Activated T-helper 2 cell treated with anti-CD3 and anti-CD28 coated beads, Interferon-gamma antibody, Interleukin-2, Interleukin-4, amounts not matched to agents 10 μg/mL and 5 μg/mL and 100 μg/mL, durations not matched to agents 14 hours and 24 hours and 36 hours (primary cell): ENCODE results near the gene NUP62. TPM values are rescaled to one million over a fixed set of nuclear protein-coding genes. Genes with fewer than 3 reads are reported as not detected.

Experiments
- DNase-seq: peaks from one replicate; pipeline ENCODE4 v3.0.0; 2021; ENCODE audit warnings: low spot score
- H3K27ac Mint-ChIP-seq: one replicate; pipeline ENCODE4 v1.8.0; 2021; ENCODE audit warnings: mixed read lengths
- H3K27me3 Mint-ChIP-seq: one replicate; pipeline ENCODE4 v1.8.0; 2021; ENCODE audit warnings: low read depth, mixed read lengths
- H3K36me3 Mint-ChIP-seq: one replicate; pipeline ENCODE4 v1.8.0; 2021; ENCODE audit warnings: low read depth, mixed read lengths
- H3K4me1 Mint-ChIP-seq: one replicate; pipeline ENCODE4 v1.8.0; 2021; ENCODE audit warnings: low read depth, mixed read lengths
- H3K4me3 Mint-ChIP-seq: one replicate; pipeline ENCODE4 v1.8.0; 2021; ENCODE audit warnings: low read depth, mild to moderate bottlenecking, moderate library complexity, mixed read lengths
- H3K9me3 Mint-ChIP-seq: one replicate; pipeline ENCODE4 v1.8.0; 2021; ENCODE audit warnings: mixed read lengths
- intact Hi-C: fragments of 100-400 bp; cut with micrococcal nuclease; formaldehyde crosslinking; loops from one replicate; pipeline ENCODE4 v1.15.1; 2023
- total RNA-seq: library from RNA; stranded (reverse); gene quantifications from 2 replicates; pipeline ENCODE4 v1.2.3, GENCODE V29; 2022

Gene NUP62
- total RNA-seq, 1 donor from 2014 or later: 170 TPM

DNA sequence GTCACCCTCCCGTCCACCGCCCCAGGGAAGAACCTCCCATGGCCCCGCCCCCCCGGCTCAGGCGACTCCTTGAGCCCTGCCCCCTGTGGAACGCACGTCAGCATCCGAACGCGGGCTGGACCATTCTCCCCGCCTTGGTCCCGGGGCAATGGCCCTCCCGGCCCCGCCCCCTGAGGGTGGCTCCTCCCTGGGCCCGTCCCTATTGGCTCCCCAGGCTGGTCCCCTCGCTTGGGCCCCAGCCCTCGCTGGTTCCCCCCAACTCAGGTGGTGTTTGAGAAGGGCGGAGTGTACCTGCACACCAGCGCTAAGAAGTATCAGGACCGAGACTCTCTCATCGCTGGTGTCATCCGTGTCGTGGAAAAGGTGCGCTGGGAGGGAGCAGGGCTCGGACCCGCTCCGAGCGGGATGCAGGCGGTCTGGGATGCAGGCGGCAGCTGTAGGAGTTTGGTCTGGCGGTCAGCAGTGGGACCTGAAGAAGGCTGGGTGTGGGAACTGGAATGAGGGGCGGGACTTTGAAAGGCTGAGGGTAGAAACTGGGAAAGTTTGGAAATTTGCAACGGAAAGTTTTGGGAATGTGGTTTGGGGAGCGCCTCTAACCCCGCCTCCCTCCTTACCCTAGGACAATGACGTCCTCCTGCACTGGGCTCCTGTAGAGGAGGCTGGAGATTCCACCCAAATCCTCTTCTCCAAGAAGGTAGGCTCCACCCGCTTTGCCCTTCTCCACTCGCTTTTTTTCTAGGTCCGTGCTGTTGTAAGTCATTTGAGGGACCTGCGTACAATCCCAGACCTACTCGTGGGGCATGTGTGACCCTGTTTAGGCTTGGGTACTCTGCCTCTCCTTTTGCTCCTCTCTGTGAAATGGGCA, 51.2 kb downstream of the NUP62 start:
- H3K4me3 Mint-ChIP-seq: no peak overlapping the region
- H3K27ac Mint-ChIP-seq: no peak overlapping the region
- H3K36me3 Mint-ChIP-seq: peaks cover 43% of the 10 kb centered on the region
- H3K9me3 Mint-ChIP-seq: no peaks in the 10 kb centered on the region
- no peaks in the 10 kb centered on the region for H3K27me3 Mint-ChIP-seq
- DNase-seq: peak; percentile 97
- peaks cover 22% of the 10 kb centered on the region for H3K4me1 Mint-ChIP-seq
- intact Hi-C loops: loop anchor here (1.0 to 2.0 kb wide), 9 partner anchors 9 to 382 kb away; partner anchors contain the start of genes ATF5, FUZ, NUP62 and PRR12

DNA sequence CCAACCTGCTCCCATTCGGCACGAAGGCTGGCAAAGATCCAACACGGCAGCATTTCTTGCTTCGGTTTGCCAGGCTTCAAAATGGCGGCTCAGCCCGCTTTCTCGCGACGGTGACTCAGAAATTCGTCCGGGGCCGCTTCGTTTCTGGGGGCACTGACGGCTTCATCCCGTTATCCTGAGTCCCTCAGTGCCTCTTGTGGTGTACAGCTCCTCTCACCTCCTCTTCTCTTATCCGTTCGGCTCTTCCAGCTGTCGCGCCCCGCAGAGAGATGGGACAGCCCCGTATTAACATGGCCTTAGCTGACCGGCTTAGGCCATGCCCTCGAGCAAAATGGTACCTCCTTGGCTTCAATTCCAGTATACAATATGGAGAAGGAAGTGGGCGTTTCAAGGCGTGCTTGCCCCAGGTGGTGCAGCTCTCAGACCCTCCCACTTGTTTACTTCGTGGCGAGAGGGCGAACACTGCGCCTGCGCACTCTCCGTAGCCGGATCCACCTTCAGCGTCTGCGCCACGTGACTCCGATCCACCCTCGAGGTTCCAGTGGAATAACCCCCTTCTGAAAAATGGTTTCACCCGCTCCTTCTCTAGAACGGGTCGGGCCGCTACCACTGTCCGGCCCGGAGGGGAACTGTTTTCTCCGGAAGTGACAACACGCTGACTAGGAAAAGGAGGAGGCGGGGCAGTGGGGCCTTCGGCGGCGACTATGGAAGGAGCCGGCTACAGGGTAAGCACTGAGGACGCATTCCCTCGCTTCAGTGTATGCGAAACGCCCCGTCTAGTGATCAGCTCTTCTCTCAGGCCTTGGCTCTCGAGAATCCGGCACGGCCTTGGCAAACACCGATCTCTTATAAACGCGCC, 52.1 kb downstream of the NUP62 start, which contains the start of the genes AKT1S1 and TBC1D17:
Gene AKT1S1 (minus strand): TSS at position 336 of the 859 bp plus-strand sequence. CDS start 4,060 bp downstream, outside the sequence.
Gene TBC1D17 (plus strand): TSS at position 683 of the 859 bp plus-strand sequence. CDS start 22 bp downstream, at position 705.
- Mint-ChIP-seq H3K27me3 (no peaks in the 10 kb centered on the region), H3K4me1 (peaks cover 22% of the 10 kb centered on the region), H3K27ac (no peak within 1 kb of the TSS), H3K36me3 (peaks cover 35% of the 10 kb centered on the region), H3K9me3 (no peaks in the 10 kb centered on the region), H3K4me3 (no peak within 1 kb of the TSS)
- intact Hi-C loops: loop anchor here (1.0 to 2.0 kb wide), 9 partner anchors 8 to 381 kb away; partner anchors contain the start of genes ATF5, FUZ, NUP62 and PRR12
- peak; percentile 99 for DNase-seq

DNA sequence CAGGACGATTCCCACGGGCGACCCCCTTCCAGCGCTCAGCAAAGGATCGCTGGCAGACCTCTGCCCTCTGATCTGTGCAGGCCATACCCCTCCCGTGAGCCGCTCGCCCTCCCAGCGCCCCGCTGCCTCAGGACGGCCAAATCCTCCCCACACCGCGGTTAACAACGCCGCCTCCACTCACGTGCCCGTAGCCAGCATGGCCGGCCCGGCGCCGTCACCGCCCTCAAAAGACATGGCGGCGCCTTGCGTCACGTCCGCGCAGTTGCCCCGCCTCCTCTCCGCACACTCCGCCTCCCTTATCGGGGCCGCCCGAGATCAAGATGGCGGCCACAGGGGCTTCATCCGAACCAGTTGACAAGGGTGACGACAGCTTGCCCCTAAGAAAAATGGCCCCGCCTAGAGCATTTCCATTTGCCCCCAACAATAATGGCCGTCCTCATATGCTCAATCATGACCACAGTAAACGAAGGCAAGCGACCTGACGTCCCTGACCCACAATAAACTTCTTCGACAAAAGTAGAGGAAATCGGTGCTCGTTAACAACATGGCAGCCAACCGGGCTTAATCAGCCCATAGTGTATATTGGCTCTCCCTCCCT, 52.8 kb downstream of the NUP62 start:
- peak; percentile 97 for DNase-seq
- H3K27me3 Mint-ChIP-seq: no peaks in the 10 kb centered on the region
- no peak overlapping the region for H3K27ac Mint-ChIP-seq
- intact Hi-C loops: loop anchor here (1.0 to 2.0 kb wide), 10 partner anchors 7 to 380 kb away; partner anchors contain the start of genes ATF5, FUZ, NUP62 and PRR12
- H3K4me3 Mint-ChIP-seq: no peak overlapping the region
- H3K4me1 Mint-ChIP-seq: peaks cover 28% of the 10 kb centered on the region
- H3K9me3 Mint-ChIP-seq: no peaks in the 10 kb centered on the region
- H3K36me3 Mint-ChIP-seq: peaks cover 35% of the 10 kb centered on the region

DNA sequence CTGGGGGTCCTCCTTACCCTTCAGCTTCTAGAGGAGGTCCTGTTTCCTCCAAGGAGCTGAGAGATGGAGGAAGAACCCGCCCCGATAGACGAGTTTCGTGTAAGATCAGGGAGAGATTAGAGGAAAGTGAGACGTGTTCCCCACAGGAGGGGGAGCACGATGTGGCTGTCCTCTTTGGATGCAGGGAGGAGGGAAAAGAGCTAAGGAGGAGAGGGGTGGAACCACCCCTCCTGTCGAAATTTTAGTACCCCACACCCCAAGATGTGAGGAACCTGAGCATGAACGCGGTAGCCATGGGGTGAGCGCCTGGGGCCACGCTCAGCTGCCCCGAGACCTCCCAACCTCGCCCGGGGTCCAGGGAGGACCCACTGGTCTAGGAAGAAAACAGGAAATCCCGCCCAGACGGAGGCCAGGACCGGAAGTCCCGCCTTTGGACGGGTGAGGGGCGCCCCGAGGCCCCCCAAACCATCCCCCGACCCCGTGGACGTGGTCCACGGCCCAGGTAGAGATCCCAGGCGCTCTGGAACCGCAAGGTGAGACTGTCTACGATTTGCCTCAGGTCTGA, 53.4 kb downstream of the NUP62 start:
- Mint-ChIP-seq H3K9me3 (no peaks in the 10 kb centered on the region), H3K27me3 (no peaks in the 10 kb centered on the region), H3K4me1 (peaks cover 28% of the 10 kb centered on the region), H3K27ac (no peak overlapping the region), H3K4me3 (no peak overlapping the region), H3K36me3 (peaks cover 29% of the 10 kb centered on the region)
- intact Hi-C loops: loop anchor here (1.0 to 2.0 kb wide), 4 partner anchors 53 to 285 kb away; partner anchors contain the start of genes ATF5, FUZ, NUP62 and PRR12
- peak; percentile 55 for DNase-seq

DNA sequence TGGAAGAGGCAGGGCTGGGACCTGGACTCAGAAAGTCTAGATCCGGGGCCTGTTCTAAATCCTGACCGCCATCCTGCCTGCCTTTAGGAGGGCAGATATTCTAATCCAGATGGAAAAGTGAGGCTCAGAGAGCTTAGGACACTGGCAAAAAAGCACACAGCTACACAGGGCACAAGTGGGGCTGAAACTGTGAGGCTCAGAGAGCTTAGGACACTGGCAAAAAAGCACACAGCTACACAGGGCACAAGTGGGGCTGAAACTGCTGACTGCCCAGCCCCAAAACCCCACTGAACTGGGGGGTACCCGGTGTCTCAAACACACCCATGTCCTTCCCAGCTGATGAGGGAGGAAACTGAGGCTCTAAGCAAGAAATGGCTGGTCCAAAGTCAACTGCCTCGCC, 54.1 kb downstream of the NUP62 start:
- H3K9me3 Mint-ChIP-seq: no peaks in the 10 kb centered on the region
- H3K27ac Mint-ChIP-seq: peak overlapping the region; percentile 80
- no peak for DNase-seq
- intact Hi-C loops: no loop called here
- H3K4me3 Mint-ChIP-seq: no peak overlapping the region
- H3K4me1 Mint-ChIP-seq: peaks cover 32% of the 10 kb centered on the region
- peaks cover 22% of the 10 kb centered on the region for H3K36me3 Mint-ChIP-seq
- H3K27me3 Mint-ChIP-seq: no peaks in the 10 kb centered on the region

DNA sequence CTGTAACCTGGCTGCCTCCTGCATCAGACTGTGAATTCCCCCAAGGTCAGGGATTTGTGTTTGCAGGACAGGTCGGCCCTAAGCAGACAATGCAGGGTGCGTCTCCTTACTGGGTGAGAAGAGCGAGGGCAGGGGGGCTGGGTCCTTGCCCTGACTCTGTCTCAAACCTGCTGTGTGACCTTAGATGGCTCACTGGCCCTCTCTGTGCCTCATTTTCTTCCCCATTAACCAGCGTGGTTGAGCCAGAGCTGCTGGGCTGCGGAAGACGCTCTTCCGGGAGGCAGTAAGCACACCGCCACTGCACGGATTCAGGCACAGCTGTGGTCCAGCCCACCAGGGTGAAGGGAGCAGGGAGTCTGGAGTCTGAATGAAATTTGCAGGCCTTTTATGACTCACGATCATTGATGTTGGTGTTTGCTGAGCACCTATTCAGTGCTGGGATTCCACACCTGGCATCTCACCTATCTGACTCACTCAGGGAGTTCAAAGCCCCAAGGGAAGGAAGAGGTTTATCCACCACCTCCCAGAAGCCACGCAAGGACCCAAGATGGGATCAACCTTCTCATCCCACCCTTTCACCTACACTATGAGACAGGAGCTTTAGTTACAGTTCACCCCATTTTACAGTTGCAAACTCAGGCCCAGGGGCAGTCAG, 54.7 kb downstream of the NUP62 start:
- H3K4me1 Mint-ChIP-seq: peaks cover 33% of the 10 kb centered on the region
- intact Hi-C loops: no loop called here
- H3K27me3 Mint-ChIP-seq: no peaks in the 10 kb centered on the region
- DNase-seq: no peak
- H3K9me3 Mint-ChIP-seq: no peaks in the 10 kb centered on the region
- H3K4me3 Mint-ChIP-seq: no peak overlapping the region
- H3K27ac Mint-ChIP-seq: peak overlapping the region; percentile 80
- peaks cover 19% of the 10 kb centered on the region for H3K36me3 Mint-ChIP-seq

DNA sequence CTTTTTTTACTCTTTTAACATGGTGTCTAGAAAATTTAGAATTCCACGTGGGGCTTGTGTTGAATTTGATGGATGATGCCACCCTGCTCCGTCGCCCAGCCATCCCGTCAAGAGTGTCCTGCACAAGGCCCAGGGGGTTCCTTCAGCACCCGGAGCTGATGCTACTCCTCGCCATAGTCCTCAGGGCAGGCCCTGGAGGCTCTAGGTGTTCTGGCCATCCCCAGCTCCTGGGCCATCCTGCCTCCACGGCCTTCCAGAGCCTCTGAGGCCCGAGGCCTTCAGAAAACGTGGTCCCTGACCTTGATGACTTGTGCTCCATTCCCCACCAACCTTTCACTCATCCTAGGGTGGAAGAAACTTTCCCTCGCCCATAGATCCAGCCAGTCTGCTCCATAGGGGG, 55.5 kb downstream of the NUP62 start:
- intact Hi-C loops: no loop called here
- peaks cover 12% of the 10 kb centered on the region for H3K36me3 Mint-ChIP-seq
- no peak overlapping the region for H3K4me3 Mint-ChIP-seq
- no peaks in the 10 kb centered on the region for H3K27me3 Mint-ChIP-seq
- H3K9me3 Mint-ChIP-seq: no peaks in the 10 kb centered on the region
- H3K27ac Mint-ChIP-seq: peak overlapping the region; percentile 10
- no peak for DNase-seq
- peaks cover 30% of the 10 kb centered on the region for H3K4me1 Mint-ChIP-seq

DNA sequence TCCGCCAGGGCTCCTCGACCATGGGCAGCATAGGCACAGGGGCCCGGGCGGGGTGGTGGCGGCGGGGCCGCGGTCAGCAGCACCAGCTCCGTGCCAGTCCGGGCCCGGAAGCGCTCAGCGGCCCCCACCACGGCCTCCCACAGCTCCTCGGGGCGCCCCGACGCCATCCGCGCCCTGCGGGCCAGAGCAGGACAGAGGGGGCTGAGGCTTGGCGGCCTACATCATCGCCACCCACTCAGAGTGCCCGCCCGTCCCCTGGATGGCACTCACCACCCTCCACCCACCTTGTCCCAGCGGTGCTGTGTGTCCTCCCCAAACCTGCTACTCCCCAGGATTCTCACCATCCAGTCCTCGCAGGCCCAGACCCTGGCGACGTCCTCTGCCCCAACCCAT, 56.2 kb downstream of the NUP62 start:
- Mint-ChIP-seq H3K4me3 (no peak overlapping the region), H3K36me3 (peaks cover 9% of the 10 kb centered on the region), H3K4me1 (peaks cover 24% of the 10 kb centered on the region), H3K9me3 (no peaks in the 10 kb centered on the region), H3K27me3 (no peaks in the 10 kb centered on the region), H3K27ac (no peak overlapping the region)
- intact Hi-C loops: no loop called here
- DNase-seq: no peak

DNA sequence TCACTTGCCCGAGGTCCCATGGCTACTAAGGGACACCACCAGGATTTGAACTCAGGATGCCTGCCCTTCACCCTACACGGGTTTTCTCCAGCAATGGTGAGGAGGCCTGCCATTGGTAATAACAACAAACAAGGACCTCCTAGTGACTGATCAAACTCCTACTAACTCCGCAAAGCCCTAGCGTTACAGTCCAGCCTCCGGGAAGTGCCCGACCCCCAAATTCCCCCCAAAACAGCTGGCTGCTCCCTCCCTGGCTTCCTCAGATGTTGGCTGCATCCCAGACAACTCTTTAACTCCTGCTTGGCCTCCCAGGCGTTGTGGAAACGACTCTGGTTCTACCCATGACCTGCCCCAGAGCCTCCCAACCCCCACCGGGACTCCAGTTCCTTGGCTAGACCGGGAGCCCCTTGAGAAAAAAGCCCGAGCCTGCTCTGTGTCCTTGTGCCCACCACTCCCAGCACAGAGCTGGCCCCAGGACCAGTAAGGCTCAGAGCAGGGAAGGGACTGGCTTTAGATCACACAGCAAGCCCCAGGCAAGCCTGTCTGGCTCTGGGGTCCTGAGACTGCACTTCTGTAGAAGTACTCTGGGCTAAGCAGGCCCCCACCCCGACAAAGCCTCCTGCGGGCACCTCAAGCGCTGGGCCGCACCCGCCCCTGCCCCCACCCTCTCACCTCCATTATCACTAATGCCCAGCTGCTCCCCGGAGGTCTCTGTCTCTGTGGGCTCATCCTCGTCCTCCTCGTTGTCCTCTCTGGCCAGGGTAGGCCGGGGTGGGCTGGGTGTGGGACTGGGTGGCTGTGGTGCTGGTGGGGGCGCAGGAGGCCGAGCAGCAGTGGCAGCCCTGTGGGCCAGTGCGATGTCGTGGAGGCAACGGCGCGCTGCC, 56.8 kb downstream of the NUP62 start:
- peaks cover 24% of the 10 kb centered on the region for H3K4me1 Mint-ChIP-seq
- no peak overlapping the region for H3K4me3 Mint-ChIP-seq
- no peaks in the 10 kb centered on the region for H3K9me3 Mint-ChIP-seq
- DNase-seq: no peak
- H3K27ac Mint-ChIP-seq: no peak overlapping the region
- no peaks in the 10 kb centered on the region for H3K27me3 Mint-ChIP-seq
- H3K36me3 Mint-ChIP-seq: peaks cover 6% of the 10 kb centered on the region
- intact Hi-C loops: no loop called here

DNA sequence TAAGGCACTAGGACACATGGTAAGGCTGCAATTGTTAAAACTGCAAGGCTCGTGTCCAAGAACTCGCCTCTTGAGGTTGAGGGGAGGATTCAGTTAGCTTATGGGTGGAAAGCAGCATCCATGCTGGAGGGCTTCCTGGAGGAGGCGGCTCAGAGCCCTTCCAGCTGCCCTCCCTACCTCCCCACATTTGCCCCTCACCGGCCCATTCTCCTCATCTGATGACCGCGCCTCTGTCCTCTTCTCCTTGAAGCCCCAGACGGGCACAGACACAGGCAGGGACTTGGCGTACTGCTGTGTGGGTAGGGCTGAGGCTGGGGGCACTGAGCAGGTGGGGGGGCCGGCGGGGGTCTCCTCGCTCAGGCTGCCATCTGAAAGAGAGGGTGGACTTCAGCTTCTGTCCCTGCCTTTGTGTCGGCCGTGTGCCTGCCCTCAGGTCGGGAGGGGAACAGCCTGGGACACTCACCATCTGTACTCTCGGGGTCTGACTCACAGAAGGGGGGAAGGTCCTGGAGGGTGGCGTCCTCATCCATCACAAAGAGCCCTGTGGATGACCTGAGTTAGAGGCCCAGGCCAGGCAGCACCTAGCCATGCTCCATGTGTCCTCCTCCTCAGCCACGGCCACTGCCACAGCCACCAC, 57.8 kb downstream of the NUP62 start:
- no peak for DNase-seq
- Mint-ChIP-seq H3K27me3 (no peaks in the 10 kb centered on the region), H3K27ac (peak overlapping the region; percentile 67), H3K4me1 (peaks cover 27% of the 10 kb centered on the region), H3K9me3 (no peaks in the 10 kb centered on the region), H3K36me3 (peaks cover 11% of the 10 kb centered on the region), H3K4me3 (peak overlapping the region; percentile 22)
- intact Hi-C loops: no loop called here
